Body of pancreas (tissue), 4 donors: ENCODE results near the gene DRD4. TPM values are rescaled to one million over a fixed set of nuclear protein-coding genes. Genes with fewer than 3 reads are reported as not detected.

Source experiments
- ATAC-seq: fragments of 150-250 bp; one replicate; pipeline ENCODE4 v1.9.1; 2016
- DNase-seq, 4 donors: peaks; one replicate each; pipeline ENCODE4 v3.0.0-alpha.2; 2019
- H3K27ac ChIP-seq, 4 donors: fragments of 200-600 bp; sonication (generic); 1 replicate in 3 of 4; 2 replicates in 1 of 4; pipeline versions ENCODE4 v1.5.1 to v1.6.1; 2016 to 2019; ENCODE audit warnings: mild to moderate bottlenecking in 1 of 4, mixed read lengths in 1 of 4, moderate library complexity in 1 of 4
- H3K27me3 ChIP-seq, 2 donors: fragments of 200-600 bp; sonication (generic); one replicate each; pipeline ENCODE4 v1.6.0; 2016; ENCODE audit warnings: mild to moderate bottlenecking in 1 of 2
- H3K36me3 ChIP-seq, 2 donors: fragments of 200-600 bp; sonication (generic); replicated peaks in 1 of 2; 2 replicates each; pipeline ENCODE4 v1.5.1; 2016; ENCODE audit warnings: low read depth in 2 of 2; ENCODE audit not compliant: insufficient read depth in 1 of 2
- H3K4me1 ChIP-seq: fragments of 200-600 bp; sonication (generic); one replicate; pipeline ENCODE4 v1.6.0; 2016
- H3K4me3 ChIP-seq, 2 donors: fragments of 200-600 bp; sonication (generic); 1 replicate in 1 of 2; 2 replicates in 1 of 2; pipeline ENCODE4 v1.5.1; 2016 to 2019
- H3K9me3 ChIP-seq, 3 donors: fragments of 200-600 bp; sonication (generic); 1 replicate in 2 of 3; 2 replicates in 1 of 3; pipeline ENCODE4 v1.5.1; 2016
- POLR2A ChIP-seq, 3 donors: fragments of 450-650 bp; IDR thresholded peaks; one replicate each; pipeline ENCODE4 v1.6.1; 2016; ENCODE audit warnings: antibody characterized with exemption in 3 of 3, mild to moderate bottlenecking in 2 of 3
- WGBS, 2 donors: methylation state at CpG; one replicate each; pipeline ENCODE4 v1.1.5; 2017; 5-methylcytosine and 5-hydroxymethylcytosine counted together
- intact Hi-C: fragments of 100-400 bp; cut with DNase I; formaldehyde crosslinking; loops from one replicate; pipeline ENCODE4 v1.15.1; 2023
- total RNA-seq, 2 donors: library from RNA; depleted of rRNA; stranded (reverse); fragments of >200 nt; gene quantifications; one replicate each; pipeline ENCODE4 v1.1.0, GENCODE V29; 2016
- TF ChIP-seq, protein P1 (sequence below), 7 experiments: fragments of 450-650 bp in 4 of 7; fragments of 200-600 bp in 3 of 7; sonication (generic) in 3 of 7; IDR thresholded peaks; one replicate each; pipeline ENCODE4 v1.5.1; 2016 to 2019; ENCODE audit warnings: antibody characterized with exemption in 7 of 7

DRD4 gene
- total RNA-seq, 2 donors from 2014 or later, result 3.0 TPM; not detected in 1

DNA sequence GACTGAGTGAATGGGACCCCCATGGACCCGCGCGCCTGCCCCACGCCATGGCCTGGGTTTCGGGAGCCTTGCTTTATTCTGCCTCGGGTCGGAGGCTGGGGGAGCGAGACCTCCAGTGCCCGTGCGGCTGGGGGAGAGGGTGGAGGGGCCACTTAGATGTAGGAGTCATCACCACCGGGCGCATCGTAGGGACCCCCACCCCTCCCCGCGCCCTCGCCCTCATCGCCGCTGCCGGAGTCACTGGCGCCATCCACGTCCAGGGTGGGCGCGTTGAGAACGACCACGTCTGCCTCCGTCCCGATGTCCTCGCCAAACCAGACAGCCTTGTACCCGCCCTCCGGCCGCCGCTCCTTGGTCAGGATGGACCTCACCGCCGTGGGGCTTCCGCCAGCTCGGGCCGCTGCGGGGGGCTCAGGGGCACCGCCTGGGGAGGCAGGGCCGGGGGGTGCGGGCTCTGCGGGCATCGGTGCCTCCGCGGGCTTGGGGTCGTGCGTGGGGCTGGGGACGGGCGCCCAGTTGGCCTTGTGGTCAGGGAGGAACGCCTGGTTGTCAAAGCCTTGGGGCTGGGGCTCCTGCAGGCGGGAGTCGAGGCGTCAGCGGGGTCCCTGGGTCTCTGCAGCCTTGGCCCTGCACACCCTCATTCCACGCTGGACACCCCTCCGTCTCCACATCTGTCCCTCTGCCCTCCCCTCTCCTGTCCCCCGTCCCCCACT is 19.7 kb upstream of the DRD4 start:
- peaks cover 21% of the 10 kb centered on the region for H3K4me1 ChIP-seq
- H3K9me3 ChIP-seq, result no peaks in the 10 kb centered on the region
- no peak for DNase-seq
- no peak overlapping the region for H3K27ac ChIP-seq
- H3K36me3 ChIP-seq, result peaks cover 5% of the 10 kb centered on the region in 2 donors
- no peak overlapping the region for H3K4me3 ChIP-seq
- ATAC-seq, result no peak
- 87 to 95% methylated on average over 20 to 31 of the region's 57 CpGs for WGBS, 2 donors
- TF ChIP-seq, protein P1, sequence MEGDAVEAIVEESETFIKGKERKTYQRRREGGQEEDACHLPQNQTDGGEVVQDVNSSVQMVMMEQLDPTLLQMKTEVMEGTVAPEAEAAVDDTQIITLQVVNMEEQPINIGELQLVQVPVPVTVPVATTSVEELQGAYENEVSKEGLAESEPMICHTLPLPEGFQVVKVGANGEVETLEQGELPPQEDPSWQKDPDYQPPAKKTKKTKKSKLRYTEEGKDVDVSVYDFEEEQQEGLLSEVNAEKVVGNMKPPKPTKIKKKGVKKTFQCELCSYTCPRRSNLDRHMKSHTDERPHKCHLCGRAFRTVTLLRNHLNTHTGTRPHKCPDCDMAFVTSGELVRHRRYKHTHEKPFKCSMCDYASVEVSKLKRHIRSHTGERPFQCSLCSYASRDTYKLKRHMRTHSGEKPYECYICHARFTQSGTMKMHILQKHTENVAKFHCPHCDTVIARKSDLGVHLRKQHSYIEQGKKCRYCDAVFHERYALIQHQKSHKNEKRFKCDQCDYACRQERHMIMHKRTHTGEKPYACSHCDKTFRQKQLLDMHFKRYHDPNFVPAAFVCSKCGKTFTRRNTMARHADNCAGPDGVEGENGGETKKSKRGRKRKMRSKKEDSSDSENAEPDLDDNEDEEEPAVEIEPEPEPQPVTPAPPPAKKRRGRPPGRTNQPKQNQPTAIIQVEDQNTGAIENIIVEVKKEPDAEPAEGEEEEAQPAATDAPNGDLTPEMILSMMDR (IDR thresholded peaks at IDR 0.05), result no peak
- TF ChIP-seq POLR2A (IDR thresholded peaks at IDR 0.05), result no peak
- H3K27me3 ChIP-seq, result no peaks in the 10 kb centered on the region
- intact Hi-C loops, result no loop called here

DNA sequence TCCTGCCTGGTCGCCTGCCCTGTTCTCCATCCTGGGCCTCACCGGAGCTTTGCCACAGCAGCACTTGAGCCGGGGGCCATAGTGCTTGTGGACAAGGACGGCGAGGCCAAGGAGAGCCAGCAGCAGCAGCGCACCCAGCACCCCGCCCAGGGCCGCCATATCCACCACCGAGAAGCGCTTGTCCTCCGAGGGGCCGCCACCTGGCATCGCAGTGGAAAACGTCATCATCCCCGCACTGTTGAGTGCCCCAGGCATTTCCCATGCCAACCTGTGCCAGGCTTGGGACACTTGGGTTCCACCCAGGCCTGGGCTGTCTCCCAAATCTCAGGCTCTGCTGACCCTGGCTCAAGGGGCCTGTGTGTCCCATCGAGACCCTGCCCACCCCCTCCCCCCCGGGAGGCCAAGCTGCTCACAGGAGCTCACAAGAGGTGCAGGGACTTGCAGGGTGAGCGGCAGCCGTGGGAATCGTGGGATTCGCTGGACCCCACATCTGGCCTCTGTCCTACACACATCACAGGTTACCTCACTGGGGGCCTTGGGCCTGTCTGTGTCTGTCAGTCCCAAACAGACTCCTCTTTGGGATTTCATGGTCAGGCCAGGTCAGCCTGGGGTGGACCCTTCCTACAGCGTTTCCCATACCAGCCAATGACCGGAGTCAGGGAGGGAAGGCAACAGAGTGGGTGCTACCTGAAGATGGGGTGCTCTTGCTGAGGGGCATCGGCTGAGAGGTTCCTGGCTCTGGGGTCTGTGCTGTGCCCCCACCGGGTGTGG is 19.0 kb upstream of the DRD4 start:
- ATAC-seq (no peak), DNase-seq (no peak)
- 86 to 91% methylated on average over 10 to 24 of the region's 25 CpGs for WGBS, 2 donors
- H3K27ac ChIP-seq, result no peak overlapping the region
- peaks cover 21% of the 10 kb centered on the region for H3K4me1 ChIP-seq
- no peak overlapping the region for H3K4me3 ChIP-seq
- H3K36me3 ChIP-seq, result peaks cover 0 to 3% of the 10 kb centered on the region in 2 donors
- intact Hi-C loops, result no loop called here
- H3K9me3 ChIP-seq, result no peaks in the 10 kb centered on the region
- no peak for TF ChIP-seq POLR2A (IDR thresholded peaks at IDR 0.05)
- TF ChIP-seq, protein P1 (IDR thresholded peaks at IDR 0.05), result no peak
- H3K27me3 ChIP-seq, result no peaks in the 10 kb centered on the region

DNA sequence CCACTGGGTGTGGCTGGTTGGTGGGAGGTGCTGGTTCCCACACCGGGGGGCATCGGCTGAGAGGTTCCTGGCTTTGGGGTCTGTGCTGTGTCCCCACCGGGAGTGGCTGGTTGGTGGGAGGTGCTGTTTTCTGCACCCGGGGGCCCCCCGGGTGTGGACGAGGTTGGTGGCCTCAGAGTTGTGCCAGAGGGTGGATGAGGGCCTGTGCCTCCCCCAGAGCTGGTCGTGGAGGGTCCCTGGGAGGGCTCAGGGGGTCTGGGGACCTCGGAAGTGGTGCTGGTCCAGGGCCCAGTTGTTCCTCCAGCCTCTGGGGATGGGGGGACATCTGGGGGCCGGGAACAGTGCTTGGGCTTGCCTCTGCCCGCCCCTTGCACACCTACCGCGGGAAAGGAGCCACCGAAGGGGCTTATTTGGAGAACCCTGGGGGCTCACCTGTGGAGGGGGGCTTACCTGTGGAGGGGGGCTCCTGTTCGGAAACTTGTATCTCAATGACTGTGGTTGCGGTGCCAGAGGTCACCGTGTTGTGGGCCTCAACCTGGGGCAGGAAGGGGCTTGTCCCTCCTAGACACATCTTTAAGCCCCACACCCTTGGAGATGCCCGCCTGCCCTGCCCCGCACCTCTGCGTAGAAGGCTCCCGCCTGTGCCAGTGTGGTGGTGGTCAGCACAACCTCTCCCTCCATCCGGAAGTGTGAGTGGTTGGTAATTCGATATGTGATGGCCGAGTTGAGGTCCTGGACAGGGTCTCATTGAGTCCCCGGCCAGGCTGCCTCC is 18.0 kb upstream of the DRD4 start:
- DNase-seq, result no peak
- Histone ChIP-seq H3K4me3 (no peak overlapping the region), H3K9me3 (no peaks in the 10 kb centered on the region), H3K36me3 (peaks cover 0 to 2% of the 10 kb centered on the region in 2 donors), H3K27ac (no peak overlapping the region), H3K27me3 (no peaks in the 10 kb centered on the region), H3K4me1 (peaks cover 20% of the 10 kb centered on the region)
- ATAC-seq, result no peak
- intact Hi-C loops, result no loop called here
- WGBS, 2 donors, result 90 to 92% methylated on average over 13 to 22 of the region's 24 CpGs
- TF ChIP-seq, protein P1 (IDR thresholded peaks at IDR 0.05), result no peak
- no peak for TF ChIP-seq POLR2A (IDR thresholded peaks at IDR 0.05)

DNA sequence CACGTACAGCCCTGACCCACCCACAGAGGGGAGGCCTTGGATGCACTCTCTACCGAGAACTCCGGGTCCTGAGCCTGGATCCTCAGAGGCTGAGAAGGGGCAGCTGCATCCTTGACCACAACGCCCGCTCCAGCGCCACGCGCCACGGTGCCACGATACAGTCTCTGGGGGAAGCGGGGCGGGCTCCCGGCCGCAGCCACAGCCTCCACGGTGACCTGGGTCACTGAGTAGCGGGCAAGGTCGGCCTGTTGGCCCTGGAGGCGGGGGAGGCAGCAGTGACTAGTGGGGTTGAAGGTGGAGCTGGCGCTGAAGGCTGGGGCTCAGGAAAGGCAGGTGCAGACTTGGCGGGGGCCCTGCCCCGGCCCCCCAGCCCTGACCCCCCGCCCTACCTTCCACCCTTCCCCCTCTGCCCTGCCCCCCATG is 17.4 kb upstream of the DRD4 start:
- Histone ChIP-seq H3K4me1 (peaks cover 14% of the 10 kb centered on the region), H3K9me3 (no peaks in the 10 kb centered on the region)
- DNase-seq, result no peak

More for the DNA sequence above, 17.4 kb upstream of the DRD4 start:
- TF ChIP-seq POLR2A (IDR thresholded peaks at IDR 0.05), result no peak
- TF ChIP-seq, protein P1 (IDR thresholded peaks at IDR 0.05), result no peak
- Histone ChIP-seq H3K27me3 (no peaks in the 10 kb centered on the region), H3K27ac (no peak overlapping the region), H3K36me3 (peaks cover 0 to 2% of the 10 kb centered on the region in 2 donors), H3K4me3 (no peak overlapping the region)
- ATAC-seq, result no peak
- intact Hi-C loops, result no loop called here
- WGBS, 2 donors, result 93 to 96% methylated on average over 4 to 5 of the region's 22 CpGs
